A673 (cell line): ENCODE results near the gene RPS6KC1.

Experiments
- EZH2 ChIP-seq: fragments of 200-600 bp; sonication (generic); IDR thresholded peaks from 2 replicates; pipeline ENCODE4 v1.6.1; 2017; ENCODE audit warnings: borderline replicate concordance, low read depth, mild to moderate bottlenecking, mixed read lengths, antibody characterized with exemption, low read length; ENCODE audit not compliant: poor library complexity, severe bottlenecking
- TF ChIP-seq, protein P1 (sequence below): fragments of 300-800, 200-600 bp; sonication (generic); conservative IDR thresholded peaks from 2 replicates; pipeline ENCODE4 v1.5.1; 2017; ENCODE audit warnings: low read depth, mild to moderate bottlenecking, antibody characterized with exemption, low read length, moderate library complexity, mixed read lengths

DNA sequence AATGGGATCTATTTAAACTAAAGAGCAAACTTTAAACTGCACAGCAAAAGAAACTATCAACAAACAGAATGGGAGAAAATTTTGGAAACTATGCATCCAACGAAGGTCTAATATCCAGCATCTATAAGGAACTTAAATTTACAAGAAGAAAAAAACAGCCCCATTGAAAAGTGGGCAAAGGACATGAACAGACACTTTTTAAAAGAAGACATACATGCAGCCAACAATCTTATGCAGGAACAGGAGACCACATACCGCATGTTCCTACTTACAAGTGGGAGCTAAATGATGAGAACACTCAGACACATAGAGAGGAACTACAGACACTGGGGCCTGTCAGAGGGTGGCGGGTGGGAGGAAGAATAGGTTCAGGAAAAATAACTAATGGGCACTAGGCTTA lies 149.6 kb downstream of the RPS6KC1 start:
- TF ChIP-seq, protein P1, sequence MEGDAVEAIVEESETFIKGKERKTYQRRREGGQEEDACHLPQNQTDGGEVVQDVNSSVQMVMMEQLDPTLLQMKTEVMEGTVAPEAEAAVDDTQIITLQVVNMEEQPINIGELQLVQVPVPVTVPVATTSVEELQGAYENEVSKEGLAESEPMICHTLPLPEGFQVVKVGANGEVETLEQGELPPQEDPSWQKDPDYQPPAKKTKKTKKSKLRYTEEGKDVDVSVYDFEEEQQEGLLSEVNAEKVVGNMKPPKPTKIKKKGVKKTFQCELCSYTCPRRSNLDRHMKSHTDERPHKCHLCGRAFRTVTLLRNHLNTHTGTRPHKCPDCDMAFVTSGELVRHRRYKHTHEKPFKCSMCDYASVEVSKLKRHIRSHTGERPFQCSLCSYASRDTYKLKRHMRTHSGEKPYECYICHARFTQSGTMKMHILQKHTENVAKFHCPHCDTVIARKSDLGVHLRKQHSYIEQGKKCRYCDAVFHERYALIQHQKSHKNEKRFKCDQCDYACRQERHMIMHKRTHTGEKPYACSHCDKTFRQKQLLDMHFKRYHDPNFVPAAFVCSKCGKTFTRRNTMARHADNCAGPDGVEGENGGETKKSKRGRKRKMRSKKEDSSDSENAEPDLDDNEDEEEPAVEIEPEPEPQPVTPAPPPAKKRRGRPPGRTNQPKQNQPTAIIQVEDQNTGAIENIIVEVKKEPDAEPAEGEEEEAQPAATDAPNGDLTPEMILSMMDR = no peak
- TF ChIP-seq EZH2 = no peak
